ENCODE data around the gene BMP5. TPM values are rescaled to one million over a fixed set of nuclear protein-coding genes. Genes with fewer than 3 reads are reported as not detected.

Gene BMP5
- total and polyA plus RNA-seq, 9 of the 15 experiments (the other 6 are each of a cell fraction or from before 2014, with no cell fraction given): not detected

DNA sequence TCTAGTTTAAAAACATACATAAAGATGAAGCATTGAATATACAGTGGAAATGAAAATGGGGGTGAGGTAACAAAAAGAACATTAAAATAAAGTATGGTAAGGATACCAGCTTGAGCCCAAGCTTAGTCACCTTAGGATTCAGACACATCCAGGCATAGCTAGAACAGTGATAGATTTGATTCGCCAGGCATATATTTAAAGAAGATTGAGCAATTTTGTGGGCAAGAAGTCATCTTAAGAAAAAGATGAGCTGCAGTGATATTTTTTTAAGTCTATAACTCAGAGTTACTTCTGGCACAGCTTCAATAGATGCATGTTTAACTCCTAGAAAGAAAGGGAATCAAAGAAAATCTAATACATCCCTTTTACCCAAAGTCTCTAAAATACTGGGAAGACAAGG, 97.9 kb downstream of the BMP5 start (continued):
- TF ChIP-seq GTF3C2 (IDR thresholded peaks at IDR 0.05; ENCODE audit: borderline replicate concordance, extremely low read depth, insufficient read length) (no peak), CTCF (IDR thresholded peaks at IDR 0.05 in 2 of 3, conservative IDR thresholded peaks at IDR 0.05 in 1 of 3; ENCODE audit: insufficient read depth in 2 of 3, low read depth in 1 of 3, low read length in 3 of 3) (no peak), RBBP5 (IDR thresholded peaks at IDR 0.05; ENCODE audit: borderline replicate concordance, insufficient read depth, low read length, poor library complexity, severe bottlenecking) (no peak), PCBP2 (IDR thresholded peaks at IDR 0.05; ENCODE audit: low read depth, low read length, poor library complexity, severe bottlenecking) (no peak), BCL6 (CRISPR knock-in tag; IDR thresholded peaks at IDR 0.05) (no peak)
- TF ChIP-seq, protein P1, sequence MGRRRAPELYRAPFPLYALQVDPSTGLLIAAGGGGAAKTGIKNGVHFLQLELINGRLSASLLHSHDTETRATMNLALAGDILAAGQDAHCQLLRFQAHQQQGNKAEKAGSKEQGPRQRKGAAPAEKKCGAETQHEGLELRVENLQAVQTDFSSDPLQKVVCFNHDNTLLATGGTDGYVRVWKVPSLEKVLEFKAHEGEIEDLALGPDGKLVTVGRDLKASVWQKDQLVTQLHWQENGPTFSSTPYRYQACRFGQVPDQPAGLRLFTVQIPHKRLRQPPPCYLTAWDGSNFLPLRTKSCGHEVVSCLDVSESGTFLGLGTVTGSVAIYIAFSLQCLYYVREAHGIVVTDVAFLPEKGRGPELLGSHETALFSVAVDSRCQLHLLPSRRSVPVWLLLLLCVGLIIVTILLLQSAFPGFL (CRISPR knock-in tag; IDR thresholded peaks at IDR 0.05): no peak

Data from K562 (cell line).